AG04450 (cell line): ENCODE results near the gene ITGAD. TPM values are rescaled to one million over a fixed set of nuclear protein-coding genes. Genes with fewer than 3 reads are reported as not detected.

Experiments used
- CTCF ChIA-PET: fragments of 300-600, 350-600 bp; formaldehyde crosslinking; extraction: SDS; loops from one replicate; lab custom pipeline; 2022; ENCODE audit warnings: antibody characterized with exemption, inconsistent platforms; lab: Charles Lee
- POLR2A ChIA-PET: fragments of 350-600 bp; formaldehyde crosslinking; extraction: SDS; loops from one replicate; lab custom pipeline; 2021; ENCODE audit warnings: antibody characterized with exemption, inconsistent platforms; lab: Yijun Ruan, JAX
- DNase-seq: peaks from one replicate; pipeline ENCODE4 v3.0.0-alpha.2; 2011; ENCODE audit warnings: low read depth, low spot score
- H3K27ac ChIP-seq: one replicate; pipeline ENCODE4 v1.5.1; 2012; ENCODE audit warnings: low read depth, low read length, control low read depth
- H3K27me3 ChIP-seq: one replicate; pipeline ENCODE4 v1.6.0; 2012; ENCODE audit warnings: low read length; ENCODE audit not compliant: control insufficient read depth, insufficient read depth
- H3K4me3 ChIP-seq: 2 replicates; pipeline ENCODE4 v1.5.1; 2011; ENCODE audit warnings: mild to moderate bottlenecking, low read depth, low read length, control low read depth
- H3K9me3 ChIP-seq: 2 replicates; pipeline ENCODE4 v1.5.1; 2012; ENCODE audit warnings: low read length; ENCODE audit not compliant: control insufficient read depth, insufficient read depth
- polyA plus RNA-seq: library from polyadenylated mRNA; depleted of rRNA; stranded (reverse); fragments of >200 nt; gene quantifications from 2 replicates; pipeline ENCODE4 v1.2.3, GENCODE V29; 2011
- TF ChIP-seq, protein P1 (sequence below): IDR thresholded peaks from 2 replicates; pipeline ENCODE4 v1.5.1; 2011; ENCODE audit warnings: low read depth, low read length, control low read depth, inconsistent platforms

Gene ITGAD
- polyA plus RNA-seq, 1 experiment: not detected

DNA sequence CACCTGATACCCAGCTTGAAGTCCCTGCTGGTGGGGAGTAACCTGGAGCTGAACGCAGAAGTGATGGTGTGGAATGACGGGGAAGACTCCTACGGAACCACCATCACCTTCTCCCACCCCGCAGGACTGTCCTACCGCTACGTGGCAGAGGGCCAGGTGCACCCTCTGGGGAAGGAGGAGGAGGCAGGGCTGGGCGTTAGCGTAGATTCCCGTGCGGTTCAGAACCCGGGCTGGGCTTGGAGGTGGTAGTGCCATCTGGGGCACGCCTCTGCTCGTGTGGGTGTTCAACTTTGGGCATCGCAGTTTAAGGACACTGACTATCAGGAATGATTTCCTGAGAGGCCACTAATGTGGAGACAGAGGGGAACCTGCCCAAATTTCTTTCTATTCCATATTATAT lies 19.9 kb upstream of the ITGAD start:
- POLR2A ChIA-PET: no interaction called here
- Histone ChIP-seq H3K4me3 (no peak overlapping the region), H3K27me3 (peaks cover 3% of the 10 kb centered on the region)

DNA sequence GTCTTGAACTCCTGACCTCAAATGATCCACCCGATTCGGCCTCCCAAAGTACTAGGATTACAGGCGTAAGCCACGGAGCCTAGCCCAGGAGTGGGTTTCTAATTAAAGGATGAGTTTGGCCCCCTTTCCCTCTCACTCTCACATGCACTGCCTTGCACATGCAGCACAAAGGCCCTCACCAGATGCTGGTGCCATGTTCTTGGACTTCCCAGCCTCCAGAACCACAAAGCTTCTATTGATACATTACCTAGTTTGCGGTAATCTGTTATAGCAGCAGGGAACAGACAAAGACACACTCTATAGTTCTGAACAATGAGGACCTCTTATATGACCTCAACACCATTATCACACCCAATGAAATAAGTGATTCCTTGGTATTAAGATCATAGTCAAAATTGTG lies 17.9 kb upstream of the ITGAD start:
- ChIA-PET POLR2A (no interaction called here), CTCF (no interaction called here)
- H3K27me3 ChIP-seq: peaks cover 3% of the 10 kb centered on the region
- TF ChIP-seq, protein P1, sequence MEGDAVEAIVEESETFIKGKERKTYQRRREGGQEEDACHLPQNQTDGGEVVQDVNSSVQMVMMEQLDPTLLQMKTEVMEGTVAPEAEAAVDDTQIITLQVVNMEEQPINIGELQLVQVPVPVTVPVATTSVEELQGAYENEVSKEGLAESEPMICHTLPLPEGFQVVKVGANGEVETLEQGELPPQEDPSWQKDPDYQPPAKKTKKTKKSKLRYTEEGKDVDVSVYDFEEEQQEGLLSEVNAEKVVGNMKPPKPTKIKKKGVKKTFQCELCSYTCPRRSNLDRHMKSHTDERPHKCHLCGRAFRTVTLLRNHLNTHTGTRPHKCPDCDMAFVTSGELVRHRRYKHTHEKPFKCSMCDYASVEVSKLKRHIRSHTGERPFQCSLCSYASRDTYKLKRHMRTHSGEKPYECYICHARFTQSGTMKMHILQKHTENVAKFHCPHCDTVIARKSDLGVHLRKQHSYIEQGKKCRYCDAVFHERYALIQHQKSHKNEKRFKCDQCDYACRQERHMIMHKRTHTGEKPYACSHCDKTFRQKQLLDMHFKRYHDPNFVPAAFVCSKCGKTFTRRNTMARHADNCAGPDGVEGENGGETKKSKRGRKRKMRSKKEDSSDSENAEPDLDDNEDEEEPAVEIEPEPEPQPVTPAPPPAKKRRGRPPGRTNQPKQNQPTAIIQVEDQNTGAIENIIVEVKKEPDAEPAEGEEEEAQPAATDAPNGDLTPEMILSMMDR: no peak
- no peak overlapping the region for H3K27ac ChIP-seq
- no peak for DNase-seq
- no peaks in the 10 kb centered on the region; the same call in 1 of the 2 replicates for H3K9me3 ChIP-seq
- no peak overlapping the region for H3K4me3 ChIP-seq

More for the DNA sequence above, 19.9 kb upstream of the ITGAD start:
- CTCF ChIA-PET: interaction anchor here (1.3 kb wide), 1 partner anchor 9 kb away, joined by 4 read pairs; no protein-coding TSS in a partner anchor
- no peak for DNase-seq
- TF ChIP-seq, protein P1: no peak
- H3K27ac ChIP-seq: no peak overlapping the region
- no peaks in the 10 kb centered on the region; the same call in 1 of the 2 replicates for H3K9me3 ChIP-seq

DNA sequence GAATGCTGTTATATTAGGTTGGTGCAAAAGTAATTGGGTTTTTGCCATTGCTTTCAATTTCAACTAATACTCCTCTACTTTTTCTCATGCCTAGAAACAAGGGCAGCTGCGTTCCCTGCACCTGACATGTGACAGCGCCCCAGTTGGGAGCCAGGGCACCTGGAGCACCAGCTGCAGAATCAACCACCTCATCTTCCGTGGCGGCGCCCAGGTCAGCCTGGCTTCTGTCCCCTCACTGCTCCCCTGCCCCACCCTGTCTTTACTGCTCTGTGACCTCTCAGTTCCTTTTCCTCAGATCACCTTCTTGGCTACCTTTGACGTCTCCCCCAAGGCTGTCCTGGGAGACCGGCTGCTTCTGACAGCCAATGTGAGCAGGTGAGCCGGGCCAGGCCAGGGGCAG lies 16.4 kb upstream of the ITGAD start:
- Histone ChIP-seq H3K9me3 (no peaks in the 10 kb centered on the region; the same call in 1 of the 2 replicates), H3K27me3 (peaks cover 3% of the 10 kb centered on the region), H3K4me3 (no peak overlapping the region), H3K27ac (no peak overlapping the region)
- ChIA-PET CTCF (interaction anchor here (0.7 kb wide), 1 partner anchor 492 kb away, joined by 3 read pairs; no protein-coding TSS in a partner anchor), POLR2A (no interaction called here)
- TF ChIP-seq, protein P1: no peak
- DNase-seq: no peak

DNA sequence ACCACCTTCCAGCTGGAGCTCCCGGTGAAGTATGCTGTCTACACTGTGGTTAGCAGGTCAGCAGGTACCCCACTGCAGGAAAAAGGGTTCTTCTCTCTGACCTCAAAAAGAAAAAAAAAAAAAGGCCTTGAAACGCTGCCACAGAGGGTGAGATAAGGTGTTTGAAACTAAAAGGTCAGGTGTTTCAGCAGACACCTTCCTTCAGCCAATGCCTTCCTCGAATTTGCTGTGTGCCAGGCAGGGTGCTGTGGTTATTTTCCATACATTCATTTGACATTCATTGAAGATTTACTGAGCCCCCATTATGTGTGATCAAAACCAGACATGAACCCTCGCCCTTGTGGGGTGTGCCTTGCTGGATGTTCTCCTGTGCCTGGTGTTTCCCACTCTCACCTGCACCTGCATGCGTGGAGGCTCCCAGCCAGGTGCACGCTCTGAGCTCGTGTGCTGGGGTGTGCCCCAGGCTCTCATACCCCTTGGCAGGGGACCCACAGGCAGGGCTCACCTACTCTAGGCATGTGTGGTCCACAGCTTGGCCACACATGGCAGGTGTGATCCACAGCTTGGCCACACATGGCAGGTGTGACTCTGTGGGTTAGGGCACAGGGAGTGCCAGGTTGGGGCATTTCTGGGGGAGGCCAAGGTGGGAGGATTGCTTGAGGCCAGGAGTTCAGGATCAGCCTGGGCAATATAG lies 15.8 kb upstream of the ITGAD start:
- ChIA-PET POLR2A (no interaction called here), CTCF (interaction anchor here (0.6 to 0.7 kb wide), 2 partner anchors 75 to 492 kb away, joined by 3 to 6 read pairs; no protein-coding TSS in a partner anchor)
- TF ChIP-seq, protein P1: no peak
- H3K27me3 ChIP-seq: peaks cover 3% of the 10 kb centered on the region
- H3K4me3 ChIP-seq: no peak overlapping the region
- no peaks in the 10 kb centered on the region; the same call in 1 of the 2 replicates for H3K9me3 ChIP-seq
- no peak for DNase-seq
- no peak overlapping the region for H3K27ac ChIP-seq

DNA sequence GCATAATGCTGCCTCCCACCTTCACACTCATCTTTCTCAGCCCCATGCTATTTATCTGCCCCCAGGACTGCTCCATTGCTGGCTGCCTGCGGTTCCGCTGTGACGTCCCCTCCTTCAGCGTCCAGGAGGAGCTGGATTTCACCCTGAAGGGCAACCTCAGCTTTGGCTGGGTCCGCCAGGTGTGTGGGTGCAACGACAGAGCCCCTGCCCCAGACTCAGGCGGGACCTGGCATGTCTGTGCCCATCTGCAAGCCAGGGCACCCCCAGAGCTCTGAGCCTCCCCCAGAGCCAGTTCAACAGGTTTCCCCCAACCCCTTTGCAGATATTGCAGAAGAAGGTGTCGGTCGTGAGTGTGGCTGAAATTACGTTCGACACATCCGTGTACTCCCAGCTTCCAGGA lies 12.9 kb upstream of the ITGAD start:
- Histone ChIP-seq H3K4me3 (no peak overlapping the region), H3K9me3 (no peaks in the 10 kb centered on the region), H3K27me3 (peaks cover 8% of the 10 kb centered on the region), H3K27ac (no peak overlapping the region)
- ChIA-PET POLR2A (no interaction called here), CTCF (no interaction called here)
- TF ChIP-seq, protein P1: no peak
- DNase-seq: no peak
